ENCODE measurements around the gene SUCLG2. TPM values are rescaled to one million over a fixed set of nuclear protein-coding genes. Genes with fewer than 3 reads are reported as not detected.
A peak's percentile ranks its signal among the peaks of the same experiment; 100 is the strongest.

SUCLG2 gene, protein sequence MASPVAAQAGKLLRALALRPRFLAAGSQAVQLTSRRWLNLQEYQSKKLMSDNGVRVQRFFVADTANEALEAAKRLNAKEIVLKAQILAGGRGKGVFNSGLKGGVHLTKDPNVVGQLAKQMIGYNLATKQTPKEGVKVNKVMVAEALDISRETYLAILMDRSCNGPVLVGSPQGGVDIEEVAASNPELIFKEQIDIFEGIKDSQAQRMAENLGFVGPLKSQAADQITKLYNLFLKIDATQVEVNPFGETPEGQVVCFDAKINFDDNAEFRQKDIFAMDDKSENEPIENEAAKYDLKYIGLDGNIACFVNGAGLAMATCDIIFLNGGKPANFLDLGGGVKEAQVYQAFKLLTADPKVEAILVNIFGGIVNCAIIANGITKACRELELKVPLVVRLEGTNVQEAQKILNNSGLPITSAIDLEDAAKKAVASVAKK
- 47.4 and 52.1 TPM in 2 replicates for total RNA-seq
- 18.2 TPM for polyA plus RNA-seq (2012)

DNA sequence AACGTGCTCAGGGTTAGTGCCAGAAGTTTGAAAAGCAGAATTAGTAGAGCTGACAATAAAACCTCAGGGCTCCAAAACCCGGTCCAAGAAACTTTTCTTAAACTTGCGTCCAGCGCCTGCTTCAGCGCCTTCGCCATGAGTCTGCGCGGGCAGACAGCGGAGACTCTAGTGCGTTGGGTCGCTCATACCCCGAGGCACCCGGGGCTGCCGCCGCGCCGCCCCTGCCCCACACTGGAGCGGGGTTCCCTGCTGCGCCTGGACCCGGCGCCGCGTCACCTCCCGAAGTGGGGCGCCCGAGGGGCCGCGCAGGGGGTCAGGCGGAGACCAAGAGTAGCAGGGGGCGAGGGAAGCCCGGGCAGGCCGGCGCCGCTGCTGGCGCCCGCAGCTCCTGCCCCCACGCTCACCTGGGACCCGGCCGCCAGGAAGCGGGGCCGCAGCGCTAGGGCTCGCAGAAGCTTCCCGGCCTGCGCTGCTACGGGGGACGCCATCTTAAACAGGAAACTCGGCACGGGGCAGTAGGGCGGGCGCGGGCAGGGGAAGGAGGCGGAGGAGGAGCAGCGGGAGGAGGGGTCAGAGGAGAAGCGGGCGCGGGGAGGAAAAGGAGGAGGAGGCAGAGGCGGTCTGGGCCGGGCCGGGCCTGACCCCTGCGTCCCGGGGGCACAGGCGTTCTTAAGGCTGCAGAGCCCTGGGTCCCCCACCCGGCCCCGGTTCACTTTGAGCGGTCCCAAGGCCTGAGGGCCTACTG, at the start of gene SUCLG2:
SUCLG2 (minus strand) TSS at position 514 of the 745 bp plus-strand sequence; CDS start at position 488, 26 bp downstream.
- DNase-seq (ENCODE audit: low read depth): peak; percentile 94

DNA sequence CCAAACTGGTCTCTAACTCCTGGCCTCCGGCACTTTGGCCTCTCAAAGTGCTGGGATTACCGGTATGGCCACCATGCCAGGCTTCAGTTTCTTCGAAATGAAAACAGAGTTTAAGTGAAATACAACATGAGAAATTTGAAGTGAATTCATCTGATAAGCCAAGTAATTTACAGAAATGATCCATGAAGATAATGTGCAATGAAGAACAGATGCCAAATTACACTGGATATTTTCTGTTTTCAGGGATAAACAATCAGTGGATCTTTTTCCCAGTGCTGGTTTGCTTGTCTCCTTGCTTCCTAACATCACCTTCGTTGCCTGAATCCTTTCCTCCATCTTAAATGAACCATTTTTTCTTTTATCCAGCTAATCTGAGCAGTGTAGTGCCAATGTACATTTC, 46.2 kb upstream of the SUCLG2 start:
- DNase-seq (ENCODE audit: low read depth): no peak

DNA sequence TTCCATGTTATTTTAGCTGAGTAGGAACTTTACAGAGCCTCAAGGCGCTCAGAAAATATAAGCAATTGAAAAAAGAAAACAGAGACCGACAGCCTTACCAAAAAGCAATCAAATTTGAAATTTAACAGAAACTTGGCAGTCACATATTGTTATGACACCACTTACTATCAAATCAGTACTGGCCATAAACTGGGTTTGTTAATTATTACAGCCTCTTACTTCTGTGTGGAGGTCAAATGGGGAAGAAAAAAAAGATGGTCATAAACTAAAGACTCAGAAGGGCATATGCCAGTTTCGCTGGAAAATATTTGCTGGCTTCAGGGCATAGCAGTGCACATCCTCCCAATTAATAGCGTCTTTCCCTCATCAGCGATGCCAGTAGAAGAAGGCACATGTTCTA, 45.5 kb upstream of the SUCLG2 start:
- DNase-seq (ENCODE audit: low read depth): no peak

GRCh38 chr3:67692621-67693020, 38.2 kb upstream of the SUCLG2 start:
- no peak for DNase-seq (ENCODE audit: low read depth)

- no peak for DNase-seq (ENCODE audit: low read depth)
Measured at GRCh38 chr3:67691926-67692325, 37.5 kb upstream of the SUCLG2 start.

GRCh38 chr3:67691207-67691606, 36.8 kb upstream of the SUCLG2 start:
- DNase-seq (ENCODE audit: low read depth): no peak

DNA sequence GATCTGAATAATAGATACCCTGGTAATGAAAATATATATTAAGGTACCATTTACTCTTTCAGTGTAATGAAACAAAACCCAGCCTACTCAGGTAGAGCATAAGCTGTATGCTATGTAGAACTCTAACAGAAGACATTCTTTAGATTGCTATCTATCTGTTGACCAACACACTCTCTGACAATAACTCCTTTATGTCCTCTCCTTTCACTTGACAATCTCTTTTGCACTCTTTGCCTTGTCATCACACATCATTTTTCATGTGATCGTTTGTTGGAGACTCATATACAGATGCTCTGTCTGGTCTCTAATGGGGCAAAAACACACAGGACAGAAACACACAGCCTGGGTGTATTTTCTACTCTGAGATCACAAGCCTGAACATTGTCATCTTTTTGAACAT, 35.4 kb upstream of the SUCLG2 start:
- DNase-seq (ENCODE audit: low read depth): no peak

GRCh38 chr3:67688231-67688630, 33.8 kb upstream of the SUCLG2 start:
- DNase-seq (ENCODE audit: low read depth): no peak

DNA sequence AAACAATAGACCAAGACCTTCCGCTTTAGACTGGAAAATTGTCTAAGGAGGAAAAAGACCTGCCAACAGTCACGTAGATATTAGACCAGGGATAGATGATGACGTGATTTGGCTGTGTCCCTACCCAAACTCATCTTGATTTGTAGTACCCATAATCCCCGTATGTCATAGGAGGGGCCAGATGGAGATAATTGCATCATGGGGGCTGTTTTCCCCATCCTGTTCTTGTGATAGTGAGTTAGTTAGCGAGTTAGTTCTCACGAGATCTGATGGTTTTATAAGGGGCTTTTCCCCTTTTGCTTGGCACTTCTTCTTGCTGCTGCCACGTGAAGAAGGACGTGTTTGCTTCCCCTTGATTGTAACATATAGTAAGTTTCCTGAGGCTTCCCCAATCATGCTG, 31.7 kb upstream of the SUCLG2 start:
- no peak for DNase-seq (ENCODE audit: low read depth)

- DNase-seq (ENCODE audit: low read depth): no peak
Measured at GRCh38 chr3:67685499-67685898, 31.1 kb upstream of the SUCLG2 start.

- no peak for DNase-seq (ENCODE audit: low read depth)
Measured at GRCh38 chr3:67684211-67684610, 29.8 kb upstream of the SUCLG2 start.

DNA sequence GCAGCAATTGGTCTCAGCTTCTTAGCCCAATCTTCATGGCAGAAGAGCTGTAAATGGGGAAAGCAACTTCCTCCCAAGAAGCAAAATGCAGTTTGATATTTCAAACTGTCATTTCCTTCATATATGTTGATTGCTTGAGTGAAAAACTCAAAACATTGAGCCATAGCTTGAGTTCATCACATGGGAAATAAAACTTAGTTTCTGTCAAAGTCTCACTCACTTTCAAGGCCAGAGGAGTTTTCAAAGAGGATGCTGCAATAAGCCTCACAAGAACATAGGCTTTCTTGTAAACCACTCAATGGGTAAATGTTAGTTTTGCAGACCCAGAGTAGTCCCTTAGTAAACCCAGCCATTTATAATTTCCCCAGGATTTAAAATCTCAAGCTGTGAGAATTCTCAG, 29.1 kb upstream of the SUCLG2 start:
- DNase-seq (ENCODE audit: low read depth): no peak

GRCh38 chr3:67678665-67679064, 24.3 kb upstream of the SUCLG2 start:
- DNase-seq (ENCODE audit: low read depth): no peak

DNA sequence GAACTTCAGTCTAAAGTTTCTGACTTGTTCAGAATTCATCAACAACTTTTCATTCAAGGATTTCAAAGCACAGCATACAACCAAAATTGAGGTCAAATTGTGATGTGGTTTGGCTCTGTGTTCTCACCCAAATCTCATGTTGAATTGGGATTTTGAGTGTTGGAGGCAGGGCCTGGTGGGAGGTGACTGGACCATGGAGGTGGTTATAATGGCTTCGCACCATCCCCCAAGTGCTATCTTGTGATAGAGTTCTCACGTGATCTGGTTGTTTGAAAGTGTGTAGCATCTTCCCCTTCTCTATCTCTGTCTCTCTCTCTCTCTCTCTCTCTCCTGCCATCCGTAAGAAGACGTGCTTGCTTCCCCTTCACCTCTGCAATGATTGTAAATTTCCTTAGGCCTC, 19.6 kb upstream of the SUCLG2 start:
- no peak for DNase-seq (ENCODE audit: low read depth)

DNA sequence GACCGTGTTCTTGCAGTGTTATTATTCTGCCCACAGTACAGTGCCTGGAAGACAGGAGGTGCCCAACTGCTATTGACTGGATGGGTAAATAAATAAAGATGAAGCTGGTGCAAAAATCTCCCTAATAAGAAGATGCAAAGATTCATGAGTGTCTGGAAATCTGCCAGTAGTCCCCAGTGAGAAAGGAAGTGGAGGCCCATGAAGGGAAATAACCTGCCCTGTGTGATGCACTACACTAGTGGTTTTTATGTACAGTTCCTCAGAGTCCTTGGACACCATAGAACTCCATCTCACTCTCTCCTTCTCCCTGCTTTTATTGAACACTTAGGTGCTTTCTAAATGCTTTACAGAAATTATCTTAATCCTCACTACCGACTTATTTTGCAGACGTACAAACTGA, 8.3 kb upstream of the SUCLG2 start:
- no peak for DNase-seq (ENCODE audit: low read depth)

DNA sequence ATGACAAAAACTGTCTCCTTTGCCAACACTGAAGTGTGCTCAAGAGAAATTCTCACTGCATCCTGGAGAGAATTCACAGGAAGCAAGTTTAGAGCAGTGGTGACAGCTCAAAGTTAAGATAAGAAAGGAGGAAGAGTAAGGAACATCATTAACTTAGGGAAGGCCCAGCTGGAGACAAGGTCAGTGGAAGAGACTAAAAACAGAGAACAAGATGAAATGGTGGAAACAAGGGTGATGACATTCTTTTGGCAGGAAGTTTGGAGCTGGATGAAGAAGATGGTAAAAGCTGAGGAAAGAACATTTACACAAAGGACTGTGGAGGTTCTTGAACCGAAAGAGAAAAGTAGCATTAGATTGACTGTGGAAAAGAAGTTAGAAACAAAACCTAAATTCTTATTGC, 6.7 kb upstream of the SUCLG2 start:
- no peak for DNase-seq (ENCODE audit: low read depth)

- no peak for DNase-seq (ENCODE audit: low read depth)
Measured at GRCh38 chr3:67657192-67657591, 2.8 kb upstream of the SUCLG2 start.

DNA sequence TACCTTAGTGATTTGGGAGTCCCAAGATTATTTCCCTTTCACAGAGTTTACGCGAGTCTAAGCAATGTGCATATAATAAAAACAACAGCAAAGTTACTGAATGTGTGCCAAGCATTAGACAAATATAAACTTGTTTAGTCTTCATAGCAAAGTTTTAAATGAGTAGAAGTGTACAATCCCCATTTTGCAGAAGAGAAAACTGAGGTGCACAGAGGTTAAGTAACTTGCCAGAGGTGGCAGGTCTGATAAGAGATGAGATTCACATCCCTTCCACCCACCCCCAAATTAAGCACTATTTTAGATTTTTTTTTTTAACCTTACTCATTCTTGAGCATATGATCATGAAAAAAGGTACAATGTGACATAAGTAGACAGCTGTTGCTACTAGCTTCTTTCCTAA, 2.2 kb upstream of the SUCLG2 start:
- DNase-seq (ENCODE audit: low read depth): no peak

DNA sequence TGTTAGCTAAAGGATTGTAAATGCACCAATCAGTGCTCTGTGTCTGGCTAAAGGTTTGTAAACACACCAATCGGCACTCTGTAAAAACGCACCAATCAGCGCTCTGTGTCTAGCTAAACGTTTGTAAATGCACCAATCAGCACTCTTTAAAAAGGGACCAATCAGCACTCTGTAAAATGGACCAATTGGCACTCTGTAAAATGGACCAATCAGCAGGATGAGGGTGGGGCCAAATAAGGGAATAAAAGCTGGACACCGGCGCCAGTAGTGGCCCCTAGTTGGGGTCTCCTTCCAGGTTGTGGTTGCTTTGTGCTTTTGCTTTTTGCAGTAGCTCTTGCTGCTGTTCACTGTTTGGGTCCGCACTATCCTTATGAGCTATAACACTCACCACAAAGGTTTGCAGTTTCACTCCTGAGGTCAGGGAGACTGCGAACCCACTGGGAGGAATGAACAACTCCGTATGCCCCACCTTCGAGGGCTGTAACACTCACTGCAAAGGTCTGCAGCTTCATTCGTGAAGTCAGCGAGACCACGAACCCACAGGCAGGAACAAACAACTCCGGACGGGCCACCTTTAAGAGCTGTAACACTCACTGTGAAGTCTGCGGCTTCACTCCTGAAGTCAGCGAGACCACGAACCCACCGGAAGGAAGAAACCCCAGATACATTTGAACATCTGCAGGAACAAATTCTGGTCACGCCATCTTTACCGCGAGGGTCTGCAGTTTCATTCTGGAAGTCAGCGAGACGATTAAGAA, 1.1 kb upstream of the SUCLG2 start:
- no peak for DNase-seq (ENCODE audit: low read depth)

DNA sequence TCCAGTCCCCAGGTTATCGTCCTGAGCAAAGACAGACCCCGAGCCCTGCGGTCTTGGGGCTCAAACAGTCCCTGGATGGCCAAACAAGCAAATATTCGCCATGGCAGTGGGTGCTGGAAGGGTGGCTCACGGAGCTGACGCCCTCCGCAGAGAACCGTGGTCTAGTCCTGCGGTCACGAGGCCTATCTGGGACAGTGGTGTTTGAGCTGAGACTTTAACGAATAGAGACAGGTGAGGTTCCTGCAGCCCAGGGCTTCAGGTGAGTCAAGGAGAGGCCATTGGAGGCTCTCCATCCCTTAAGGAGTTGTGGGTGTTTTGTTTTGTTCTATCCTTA, 399 bp upstream of the SUCLG2 start:
- no peak for DNase-seq (ENCODE audit: low read depth)

DNA sequence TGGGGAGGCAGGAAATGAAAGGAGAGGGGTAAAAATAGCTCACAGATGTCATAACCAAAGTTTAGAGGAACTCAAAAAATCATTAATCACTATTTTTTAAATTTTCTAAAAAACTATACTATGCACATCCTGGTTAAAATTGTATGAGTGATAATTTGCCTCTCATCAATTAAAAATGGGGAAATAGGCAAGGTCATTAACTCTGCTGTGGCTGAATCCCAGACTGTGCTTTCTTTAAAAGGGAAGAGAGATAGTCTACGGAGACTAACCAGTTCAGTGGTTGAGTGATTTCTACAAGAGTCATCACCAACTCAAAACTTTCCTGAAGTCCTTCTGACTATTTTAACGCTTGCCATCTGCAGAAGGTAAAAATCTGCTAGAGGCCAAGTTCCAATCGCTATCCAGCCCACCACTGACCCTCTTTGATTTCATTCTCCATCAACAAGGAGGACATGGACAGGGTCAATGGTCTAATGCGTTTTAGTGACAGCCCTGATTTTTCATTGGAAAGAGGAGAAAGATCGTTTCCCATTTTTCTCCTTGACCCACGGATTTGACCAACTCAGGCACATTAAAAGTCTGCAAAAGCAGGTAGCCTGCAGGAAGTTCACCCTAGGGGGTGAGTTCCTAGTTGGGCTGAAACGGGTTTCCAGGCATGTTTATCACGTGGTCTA, 850 bp downstream of the SUCLG2 start:
- peak; percentile 24 for DNase-seq (ENCODE audit: low read depth)

Data from myocyte (in vitro differentiated cells).